Spleen (tissue), 11 donors: ENCODE measurements around the gene SORCS2. TPM values are rescaled to one million over a fixed set of nuclear protein-coding genes. Genes with fewer than 3 reads are reported as not detected.

Experiments
- DNase-seq: peaks from one replicate; pipeline ENCODE4 v3.0.0-alpha.2; 2020
- H3K27ac ChIP-seq, 8 donors: fragments of 200-600 bp; sonication (generic) in 7 of 8; 1 replicate in 4 of 8; 2 replicates in 4 of 8; pipeline versions ENCODE4 v1.5.0 to v1.8.0; 2016 to 2021; ENCODE audit warnings: inconsistent platforms in 4 of 8, mild to moderate bottlenecking in 4 of 8, moderate library complexity in 1 of 8
- H3K27me3 ChIP-seq, 7 donors: fragments of 200-600 bp; sonication (generic) in 6 of 7; replicated peaks in 1 of 7; 1 replicate in 4 of 7; 2 replicates in 3 of 7; pipeline versions ENCODE4 v1.5.0 to v1.8.0; 2016 to 2021; ENCODE audit warnings: inconsistent platforms in 3 of 7, mild to moderate bottlenecking in 1 of 7
- H3K36me3 ChIP-seq, 6 donors: fragments of 200-600 bp; sonication (generic) in 5 of 6; 1 replicate in 4 of 6; 2 replicates in 2 of 6; pipeline versions ENCODE4 v1.5.0 to v1.8.0; 2016 to 2021; ENCODE audit warnings: inconsistent platforms in 2 of 6
- H3K4me1 ChIP-seq, 6 donors: fragments of 200-600 bp; sonication (generic) in 5 of 6; 1 replicate in 3 of 6; 2 replicates in 3 of 6; pipeline versions ENCODE4 v1.5.0 to v1.8.0; 2016 to 2021; ENCODE audit warnings: inconsistent platforms in 3 of 6
- H3K4me3 ChIP-seq, 8 donors: fragments of 200-600 bp; sonication (generic) in 7 of 8; 1 replicate in 4 of 8; 2 replicates in 4 of 8; pipeline versions ENCODE4 v1.5.0 to v1.8.0; 2016 to 2021; ENCODE audit warnings: inconsistent platforms in 4 of 8, mild to moderate bottlenecking in 4 of 8, moderate library complexity in 2 of 8
- H3K9me3 ChIP-seq, 8 donors: fragments of 200-600 bp; sonication (generic) in 7 of 8; 1 replicate in 4 of 8; 2 replicates in 4 of 8; pipeline versions ENCODE4 v1.5.0 to v1.8.0; 2016 to 2021; ENCODE audit warnings: inconsistent platforms in 4 of 8
- CTCF ChIP-seq, 11 experiments: fragments of 200-600 bp in 7 of 11; fragments of 450-650 bp in 4 of 11; sonication (generic) in 4 of 11; IDR thresholded peaks in 8 of 11; conservative IDR thresholded peaks in 3 of 11; 1 replicate in 7 of 11; 2 replicates in 4 of 11; pipeline versions ENCODE4 v1.4.0 to v1.8.0; 2016 to 2021; ENCODE audit warnings: antibody characterized with exemption in 11 of 11, inconsistent platforms in 4 of 11, mild to moderate bottlenecking in 1 of 11
- POLR2A ChIP-seq, 3 donors: fragments of 450-650 bp; IDR thresholded peaks; one replicate each; pipeline ENCODE4 v1.5.1; 2017; ENCODE audit warnings: antibody characterized with exemption in 3 of 3, mild to moderate bottlenecking in 1 of 3
- POLR2AphosphoS5 ChIP-seq, 3 donors: sonication (generic); formaldehyde crosslinking; IDR thresholded peaks; one replicate each; pipeline ENCODE4 v1.5.1; 2017; ENCODE audit warnings: antibody characterized with exemption in 3 of 3
- WGBS, 5 donors: extraction: QIAGEN DNeasy Blood & Tissue Kit in 3 of 5; methylation state at CpG; one replicate each; pipeline versions ENCODE4 v1.1.5 to v1.1.7; 2013 to 2018; 5-methylcytosine and 5-hydroxymethylcytosine counted together
- intact Hi-C: fragments of 100-400 bp; cut with DNase I; formaldehyde crosslinking; loops from one replicate; pipeline ENCODE4 v1.15.0; 2023; ENCODE audit warnings: low total_unique reads
- polyA plus RNA-seq, 3 donors: library from polyadenylated mRNA; stranded (reverse); fragments of 200-250 nt; gene quantifications; one replicate each; pipeline ENCODE4 v1.2.1, GENCODE V29; 2013
- total RNA-seq, 7 donors: library from RNA; depleted of rRNA in 3 of 7; stranded (reverse); fragments of >200 nt in 3 of 7; fragmentation: NEBNext Ultra II Directional in 4 of 7; extraction: Animal tissue kit (Norgen Biotek cat#: 25700) in 4 of 7; gene quantifications; one replicate each; pipeline versions ENCODE4 v1.1.0 to v1.2.1, GENCODE V29; 2016 to 2021
- donor health status: healthy with polysubstance abuse.
- donor health status: DM: no; HTN: no; CAD: no; lungs with moderate emphysema.
- donor health status: DM: no; HTN: no; CAD: no.
- donor health status: Bipolar disorder and iron deficiency.
- donor health status: healthy.
- donor health status: DM: no; HTN: no; CAD: no.
- donor health status: DM: yes; HTN: yes; CAD: no.

SORCS2 gene
- total and polyA plus RNA-seq, 10 donors: 0.33 to 1.6 (median 0.60) TPM

- no peaks in the 10 kb centered on the region for H3K9me3 ChIP-seq
- peaks cover 0 to 92% (median 31%) of the 10 kb centered on the region in 6 donors for H3K36me3 ChIP-seq
- 69 to 88% (median 87%) methylated on average over 1 to 9 of the region's 9 CpGs for WGBS, 5 donors
- no peaks in the 10 kb centered on the region for H3K27me3 ChIP-seq
- H3K27ac ChIP-seq: no peak overlapping the region
- intact Hi-C loops: no loop called here
- peaks cover 0 to 16% (median 0%) of the 10 kb centered on the region in 6 donors for H3K4me1 ChIP-seq
- no peak for TF ChIP-seq CTCF (IDR thresholded peaks at IDR 0.05 in 8 of 11, conservative IDR thresholded peaks at IDR 0.05 in 3 of 11)
- no peak for TF ChIP-seq POLR2A (IDR thresholded peaks at IDR 0.05)
- TF ChIP-seq POLR2AphosphoS5 (IDR thresholded peaks at IDR 0.05): no peak
- DNase-seq: peak; percentile 54
- H3K4me3 ChIP-seq: no peak overlapping the region
Measured at GRCh38 chr4:7767526-7767925, 575.2 kb downstream of the SORCS2 start.

- intact Hi-C loops: no loop called here
- TF ChIP-seq CTCF (IDR thresholded peaks at IDR 0.05 in 8 of 11, conservative IDR thresholded peaks at IDR 0.05 in 3 of 11) (no peak), POLR2AphosphoS5 (IDR thresholded peaks at IDR 0.05) (no peak), POLR2A (IDR thresholded peaks at IDR 0.05) (no peak)
- peaks cover 0 to 16% (median 0%) of the 10 kb centered on the region in 6 donors for H3K4me1 ChIP-seq
- H3K36me3 ChIP-seq: peaks cover 0 to 92% (median 31%) of the 10 kb centered on the region in 6 donors
- DNase-seq: peak; percentile 59
- 84 to 92% (median 89%) methylated on average over 10 to 13 of the region's 13 CpGs for WGBS, 5 donors
- no peak overlapping the region for H3K4me3 ChIP-seq
- H3K27ac ChIP-seq: no peak overlapping the region
- H3K9me3 ChIP-seq: no peaks in the 10 kb centered on the region
- no peaks in the 10 kb centered on the region for H3K27me3 ChIP-seq
Measured at GRCh38 chr4:7767966-7768365, 575.6 kb downstream of the SORCS2 start.

- H3K27me3 ChIP-seq: no peaks in the 10 kb centered on the region
- no peak overlapping the region for H3K4me3 ChIP-seq
- H3K9me3 ChIP-seq: no peaks in the 10 kb centered on the region
- no peak overlapping the region for H3K27ac ChIP-seq
- 85 to 96% (median 92%) methylated on average over 13 to 16 of the region's 16 CpGs for WGBS, 5 donors
- no peak for TF ChIP-seq CTCF (IDR thresholded peaks at IDR 0.05 in 8 of 11, conservative IDR thresholded peaks at IDR 0.05 in 3 of 11)
- TF ChIP-seq POLR2AphosphoS5 (IDR thresholded peaks at IDR 0.05): no peak
- TF ChIP-seq POLR2A (IDR thresholded peaks at IDR 0.05): no peak
- intact Hi-C loops: no loop called here
- H3K4me1 ChIP-seq: peaks cover 0 to 16% (median 0%) of the 10 kb centered on the region in 6 donors
- peaks cover 0 to 92% (median 30%) of the 10 kb centered on the region in 6 donors for H3K36me3 ChIP-seq
- DNase-seq: peak; percentile 66
Measured at GRCh38 chr4:7768736-7769135, 576.4 kb downstream of the SORCS2 start.

- 81 to 86% (median 85%) methylated on average over 19 to 20 of the region's 20 CpGs for WGBS, 5 donors
- Histone ChIP-seq H3K36me3 (peaks cover 0 to 97% (median 38%) of the 10 kb centered on the region in 6 donors), H3K4me3 (no peak overlapping the region), H3K4me1 (peaks cover 0 to 16% (median 0%) of the 10 kb centered on the region in 6 donors), H3K27me3 (no peaks in the 10 kb centered on the region), H3K27ac (no peak overlapping the region), H3K9me3 (no peaks in the 10 kb centered on the region)
- no peak for TF ChIP-seq POLR2AphosphoS5 (IDR thresholded peaks at IDR 0.05)
- no peak for TF ChIP-seq POLR2A (IDR thresholded peaks at IDR 0.05)
- no peak for TF ChIP-seq CTCF (IDR thresholded peaks at IDR 0.05 in 8 of 11, conservative IDR thresholded peaks at IDR 0.05 in 3 of 11)
- DNase-seq: peak; percentile 62
- intact Hi-C loops: no loop called here
Measured at GRCh38 chr4:7769396-7770223, 577.3 kb downstream of the SORCS2 start.
